SK-N-SH (cell line): ENCODE measurements around the gene MSRB2.

Experiments used
- CTCF ChIP-seq: fragments of 200-600 bp; sonication (generic); IDR thresholded peaks from 2 replicates; pipeline ENCODE4 v1.6.1; 2017; ENCODE audit warnings: antibody characterized with exemption, mild to moderate bottlenecking, moderate library complexity
- NFIC ChIP-seq: IDR thresholded peaks from 2 replicates; pipeline ENCODE4 v1.4.0; 2012; ENCODE audit warnings: borderline replicate concordance
- RXRA ChIP-seq: IDR thresholded peaks from 2 replicates; pipeline ENCODE4 v1.4.0; 2012; ENCODE audit warnings: low read depth, mild to moderate bottlenecking, borderline replicate concordance
- SMC3 ChIP-seq: IDR thresholded peaks from 2 replicates; pipeline ENCODE4 v1.6.1; 2012; ENCODE audit warnings: low read depth, low read length, improper control_type of control experiment
- TAF1 ChIP-seq: IDR thresholded peaks from 2 replicates; pipeline ENCODE4 v1.6.1; 2012; ENCODE audit warnings: low read depth, mild to moderate bottlenecking, low read length, moderate library complexity, borderline replicate concordance
- TF ChIP-seq, protein P1 (sequence below): IDR thresholded peaks from 2 replicates; pipeline ENCODE4 v1.6.1; 2012; ENCODE audit warnings: mild to moderate bottlenecking, low read depth, low read length, moderate library complexity

DNA sequence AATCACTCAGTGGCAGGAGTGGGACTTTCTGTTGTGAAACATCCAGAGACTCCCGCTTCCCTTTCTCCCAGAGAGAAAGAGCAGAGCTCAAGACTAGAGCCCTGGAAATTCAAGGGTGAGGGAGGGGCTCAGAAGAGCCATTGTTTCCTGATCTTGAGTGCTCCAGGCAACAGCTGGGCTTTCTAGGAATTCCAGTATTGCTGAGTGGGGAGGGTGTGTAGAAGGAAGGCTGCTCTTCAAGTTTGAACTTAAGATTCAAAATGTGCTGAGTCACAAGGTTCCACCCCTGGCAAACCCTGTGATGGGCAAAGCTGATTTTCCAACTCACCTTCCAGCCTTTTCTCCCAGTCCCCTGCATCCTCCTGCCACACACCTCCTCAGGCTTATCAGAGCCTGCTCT lies 42.3 kb upstream of the MSRB2 start:
- TF ChIP-seq CTCF (no peak), RXRA (no peak), SMC3 (no peak), TAF1 (no peak), NFIC (no peak)
- TF ChIP-seq, protein P1, sequence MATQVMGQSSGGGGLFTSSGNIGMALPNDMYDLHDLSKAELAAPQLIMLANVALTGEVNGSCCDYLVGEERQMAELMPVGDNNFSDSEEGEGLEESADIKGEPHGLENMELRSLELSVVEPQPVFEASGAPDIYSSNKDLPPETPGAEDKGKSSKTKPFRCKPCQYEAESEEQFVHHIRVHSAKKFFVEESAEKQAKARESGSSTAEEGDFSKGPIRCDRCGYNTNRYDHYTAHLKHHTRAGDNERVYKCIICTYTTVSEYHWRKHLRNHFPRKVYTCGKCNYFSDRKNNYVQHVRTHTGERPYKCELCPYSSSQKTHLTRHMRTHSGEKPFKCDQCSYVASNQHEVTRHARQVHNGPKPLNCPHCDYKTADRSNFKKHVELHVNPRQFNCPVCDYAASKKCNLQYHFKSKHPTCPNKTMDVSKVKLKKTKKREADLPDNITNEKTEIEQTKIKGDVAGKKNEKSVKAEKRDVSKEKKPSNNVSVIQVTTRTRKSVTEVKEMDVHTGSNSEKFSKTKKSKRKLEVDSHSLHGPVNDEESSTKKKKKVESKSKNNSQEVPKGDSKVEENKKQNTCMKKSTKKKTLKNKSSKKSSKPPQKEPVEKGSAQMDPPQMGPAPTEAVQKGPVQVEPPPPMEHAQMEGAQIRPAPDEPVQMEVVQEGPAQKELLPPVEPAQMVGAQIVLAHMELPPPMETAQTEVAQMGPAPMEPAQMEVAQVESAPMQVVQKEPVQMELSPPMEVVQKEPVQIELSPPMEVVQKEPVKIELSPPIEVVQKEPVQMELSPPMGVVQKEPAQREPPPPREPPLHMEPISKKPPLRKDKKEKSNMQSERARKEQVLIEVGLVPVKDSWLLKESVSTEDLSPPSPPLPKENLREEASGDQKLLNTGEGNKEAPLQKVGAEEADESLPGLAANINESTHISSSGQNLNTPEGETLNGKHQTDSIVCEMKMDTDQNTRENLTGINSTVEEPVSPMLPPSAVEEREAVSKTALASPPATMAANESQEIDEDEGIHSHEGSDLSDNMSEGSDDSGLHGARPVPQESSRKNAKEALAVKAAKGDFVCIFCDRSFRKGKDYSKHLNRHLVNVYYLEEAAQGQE = no peak
